K562 (cell line): Measurements from ENCODE around the gene OVOL3. TPM values are rescaled to one million over a fixed set of nuclear protein-coding genes. Genes with fewer than 3 reads are reported as not detected.

Source experiments
- AFF4 ChIP-seq: sonication (generic); formaldehyde crosslinking; IDR thresholded peaks from 2 replicates; pipeline ENCODE4 v1.8.0; 2023; ENCODE audit warnings: mild to moderate bottlenecking, missing genetic modification reagents
- ATF3 ChIP-seq, 2 experiments: fragments of 450-650 bp in 1 of 2; sonication (generic) in 1 of 2; formaldehyde crosslinking in 1 of 2; IDR thresholded peaks in 1 of 2; conservative IDR thresholded peaks in 1 of 2; 2 replicates each; pipeline versions ENCODE4 v1.6.1 to v1.8.1; 2016 to 2023; ENCODE audit warnings: mild to moderate bottlenecking in 2 of 2, moderate library complexity in 2 of 2, inconsistent platforms in 1 of 2, missing genetic modification reagents in 1 of 2
- DNMT1 ChIP-seq: fragments of 450-650 bp; IDR thresholded peaks from 2 replicates; pipeline ENCODE4 v1.6.1; 2016; ENCODE audit warnings: antibody characterized with exemption, mild to moderate bottlenecking
- ESRRB ChIP-seq: fragments of 250-450 bp; sonication (Bioruptor Pico); IDR thresholded peaks from 2 replicates; pipeline ENCODE4 v1.5.0; 2020; ENCODE audit warnings: mild to moderate bottlenecking, moderate library complexity, borderline replicate concordance
- KDM4B ChIP-seq, 2 experiments: fragments of 450-650 bp in 1 of 2; sonication (generic) in 1 of 2; IDR thresholded peaks; 2 replicates each; pipeline ENCODE4 v1.6.1; 2016 to 2017; ENCODE audit warnings: borderline replicate concordance in 2 of 2, antibody characterized with exemption in 1 of 2, low read depth in 1 of 2, mild to moderate bottlenecking in 1 of 2
- OTX1 ChIP-seq: fragments of 450-650 bp; formaldehyde crosslinking; IDR thresholded peaks from 2 replicates; pipeline ENCODE4 v1.4.0; 2022; ENCODE audit warnings: mild to moderate bottlenecking
- SREBF1 ChIP-seq: fragments of 150-350 bp; IDR thresholded peaks from 2 replicates; pipeline ENCODE4 v1.6.1; 2014; ENCODE audit warnings: antibody characterized with exemption, low read depth, low read length, borderline replicate concordance
- ZFP1 ChIP-seq: fragments of 450-650 bp; formaldehyde crosslinking; IDR thresholded peaks from 2 replicates; pipeline ENCODE4 v1.4.0; 2020; ENCODE audit warnings: mild to moderate bottlenecking, mixed read lengths
- ZNF699 ChIP-seq: fragments of 250-450 bp; sonication (Bioruptor Pico); IDR thresholded peaks from 2 replicates; pipeline ENCODE4 v1.8.0; 2021; ENCODE audit warnings: mild to moderate bottlenecking, moderate library complexity; ENCODE audit not compliant: insufficient replicate concordance
- polyA plus RNA-seq, 8 experiments: library from polyadenylated mRNA; depleted of rRNA in 4 of 8; stranded (reverse) in 5 of 8; unstranded in 3 of 8; fragments of >200 nt; fragmentation: Nextera tagmentation in 2 of 8; fragmentation: Illumina TruSeq in 1 of 8; extraction: Ambion mirVana in 2 of 8; extraction: Trizol in 1 of 8; gene quantifications; 2 replicates each; pipeline versions ENCODE4 v1.2.1 to v1.2.3, GENCODE V29; 2011 to 2014; ENCODE audit warnings: inconsistent platforms in 1 of 8, missing spikeins in 1 of 8
- total RNA-seq, 7 experiments: library from RNA; depleted of rRNA in 6 of 7; stranded (reverse); fragments of >200 nt in 6 of 7; fragmentation: Illumina TruSeq in 2 of 7; extraction: Trizol in 2 of 7; gene quantifications; 2 replicates each; pipeline versions ENCODE4 v1.2.1 to v1.2.3, GENCODE V29; 2011 to 2021; ENCODE audit warnings: low replicate concordance in 1 of 7
- TF ChIP-seq, protein P1 (sequence below): sonication (generic); formaldehyde crosslinking; IDR thresholded peaks from 2 replicates; pipeline ENCODE4 v1.8.0; 2022; ENCODE audit warnings: missing genetic modification reagents, mild to moderate bottlenecking, borderline replicate concordance
- TF ChIP-seq, protein P2 (sequence below): sonication (generic); formaldehyde crosslinking; IDR thresholded peaks from 2 replicates; pipeline ENCODE4 v1.4.0; 2020; ENCODE audit warnings: mild to moderate bottlenecking, missing genetic modification reagents

Gene OVOL3
- total and polyA plus RNA-seq, 9 of the 15 experiments (the other 6 are each of a cell fraction or from before 2014, with no cell fraction given): not detected

DNA sequence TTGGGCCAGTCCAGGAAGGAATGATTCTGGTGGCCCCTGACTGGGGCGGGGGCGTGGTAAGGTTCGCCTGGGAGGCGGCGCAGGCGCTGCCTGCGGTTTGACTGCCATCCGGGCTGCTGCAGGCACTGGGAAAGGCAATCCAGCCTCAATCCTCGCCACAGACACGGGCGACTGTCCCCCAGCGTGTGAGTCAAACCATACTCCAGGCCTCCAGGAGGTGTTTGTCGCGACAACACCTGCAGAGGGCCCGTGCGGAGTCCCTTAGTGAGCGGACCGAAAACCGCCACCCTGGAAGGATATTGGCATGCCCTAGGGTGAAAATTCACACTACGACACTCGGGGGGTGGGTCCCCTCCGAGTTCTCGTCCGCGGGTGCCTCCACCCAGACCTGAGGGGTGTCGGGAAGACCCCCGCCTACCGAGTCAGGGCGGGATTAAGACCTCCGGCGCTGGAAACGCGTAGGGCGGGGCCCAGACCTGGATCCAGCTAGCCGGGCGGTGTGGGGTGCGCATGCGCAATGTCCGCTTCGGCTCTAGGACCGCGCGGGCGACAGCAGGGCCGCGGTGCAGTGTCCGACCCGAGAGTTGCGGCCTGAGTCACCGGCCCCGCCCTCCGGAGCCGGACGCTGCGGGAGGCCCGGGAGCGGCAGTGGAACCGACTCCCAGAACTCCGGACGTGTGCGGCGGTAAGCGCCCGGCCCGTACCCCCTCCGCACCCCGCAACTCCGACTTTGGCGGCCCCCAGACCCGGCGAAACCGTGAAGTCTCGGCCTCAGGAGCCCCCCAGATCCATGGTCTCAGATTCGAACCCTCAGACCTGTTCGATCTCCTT lies 28.7 kb downstream of the OVOL3 start, which contains the start of gene CAPNS1 (continued):
- TF ChIP-seq SREBF1: 0 out of 2 replicates have a peak, but pooled peaks have one; percentile 40
- peak in 1 of 2 experiments; percentile 40; a peak in 1 of 4 replicates for TF ChIP-seq KDM4B (IDR thresholded peaks at IDR 0.05; ENCODE audit: borderline replicate concordance in 2 of 2, low read depth in 1 of 2)
- no peak for TF ChIP-seq DNMT1
- no peak for TF ChIP-seq OTX1
- TF ChIP-seq, protein P1, sequence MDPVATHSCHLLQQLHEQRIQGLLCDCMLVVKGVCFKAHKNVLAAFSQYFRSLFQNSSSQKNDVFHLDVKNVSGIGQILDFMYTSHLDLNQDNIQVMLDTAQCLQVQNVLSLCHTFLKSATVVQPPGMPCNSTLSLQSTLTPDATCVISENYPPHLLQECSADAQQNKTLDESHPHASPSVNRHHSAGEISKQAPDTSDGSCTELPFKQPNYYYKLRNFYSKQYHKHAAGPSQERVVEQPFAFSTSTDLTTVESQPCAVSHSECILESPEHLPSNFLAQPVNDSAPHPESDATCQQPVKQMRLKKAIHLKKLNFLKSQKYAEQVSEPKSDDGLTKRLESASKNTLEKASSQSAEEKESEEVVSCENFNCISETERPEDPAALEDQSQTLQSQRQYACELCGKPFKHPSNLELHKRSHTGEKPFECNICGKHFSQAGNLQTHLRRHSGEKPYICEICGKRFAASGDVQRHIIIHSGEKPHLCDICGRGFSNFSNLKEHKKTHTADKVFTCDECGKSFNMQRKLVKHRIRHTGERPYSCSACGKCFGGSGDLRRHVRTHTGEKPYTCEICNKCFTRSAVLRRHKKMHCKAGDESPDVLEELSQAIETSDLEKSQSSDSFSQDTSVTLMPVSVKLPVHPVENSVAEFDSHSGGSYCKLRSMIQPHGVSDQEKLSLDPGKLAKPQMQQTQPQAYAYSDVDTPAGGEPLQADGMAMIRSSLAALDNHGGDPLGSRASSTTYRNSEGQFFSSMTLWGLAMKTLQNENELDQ (CRISPR knock-in tag): no peak
- TF ChIP-seq, protein P2, sequence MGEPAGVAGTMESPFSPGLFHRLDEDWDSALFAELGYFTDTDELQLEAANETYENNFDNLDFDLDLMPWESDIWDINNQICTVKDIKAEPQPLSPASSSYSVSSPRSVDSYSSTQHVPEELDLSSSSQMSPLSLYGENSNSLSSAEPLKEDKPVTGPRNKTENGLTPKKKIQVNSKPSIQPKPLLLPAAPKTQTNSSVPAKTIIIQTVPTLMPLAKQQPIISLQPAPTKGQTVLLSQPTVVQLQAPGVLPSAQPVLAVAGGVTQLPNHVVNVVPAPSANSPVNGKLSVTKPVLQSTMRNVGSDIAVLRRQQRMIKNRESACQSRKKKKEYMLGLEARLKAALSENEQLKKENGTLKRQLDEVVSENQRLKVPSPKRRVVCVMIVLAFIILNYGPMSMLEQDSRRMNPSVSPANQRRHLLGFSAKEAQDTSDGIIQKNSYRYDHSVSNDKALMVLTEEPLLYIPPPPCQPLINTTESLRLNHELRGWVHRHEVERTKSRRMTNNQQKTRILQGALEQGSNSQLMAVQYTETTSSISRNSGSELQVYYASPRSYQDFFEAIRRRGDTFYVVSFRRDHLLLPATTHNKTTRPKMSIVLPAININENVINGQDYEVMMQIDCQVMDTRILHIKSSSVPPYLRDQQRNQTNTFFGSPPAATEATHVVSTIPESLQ (CRISPR knock-in tag): peak; percentile 57
- peak; percentile 78 for TF ChIP-seq AFF4 (CRISPR knock-in tag)
- TF ChIP-seq ATF3 (IDR thresholded peaks at IDR 0.05): peak; percentile 81
- peak; percentile 84 for TF ChIP-seq ATF3 (CRISPR knock-in tag; conservative IDR thresholded peaks at IDR 0.05)
- no peak for TF ChIP-seq ESRRB (CRISPR knock-in tag)
- no peak for TF ChIP-seq ZFP1
- no peak for TF ChIP-seq ZNF699
